CD4-positive, alpha-beta T cell treated with Interleukin-4 for 1 hour (primary cell): Measurements from ENCODE around the gene CFAP58.
A peak's percentile ranks its signal among the peaks of the same experiment; 100 is the strongest.

Experiments
- DNase-seq, 2 donors: peaks; one replicate each; pipeline ENCODE4 v3.0.0-alpha.2; 2020 to 2022

Gene CFAP58

DNA sequence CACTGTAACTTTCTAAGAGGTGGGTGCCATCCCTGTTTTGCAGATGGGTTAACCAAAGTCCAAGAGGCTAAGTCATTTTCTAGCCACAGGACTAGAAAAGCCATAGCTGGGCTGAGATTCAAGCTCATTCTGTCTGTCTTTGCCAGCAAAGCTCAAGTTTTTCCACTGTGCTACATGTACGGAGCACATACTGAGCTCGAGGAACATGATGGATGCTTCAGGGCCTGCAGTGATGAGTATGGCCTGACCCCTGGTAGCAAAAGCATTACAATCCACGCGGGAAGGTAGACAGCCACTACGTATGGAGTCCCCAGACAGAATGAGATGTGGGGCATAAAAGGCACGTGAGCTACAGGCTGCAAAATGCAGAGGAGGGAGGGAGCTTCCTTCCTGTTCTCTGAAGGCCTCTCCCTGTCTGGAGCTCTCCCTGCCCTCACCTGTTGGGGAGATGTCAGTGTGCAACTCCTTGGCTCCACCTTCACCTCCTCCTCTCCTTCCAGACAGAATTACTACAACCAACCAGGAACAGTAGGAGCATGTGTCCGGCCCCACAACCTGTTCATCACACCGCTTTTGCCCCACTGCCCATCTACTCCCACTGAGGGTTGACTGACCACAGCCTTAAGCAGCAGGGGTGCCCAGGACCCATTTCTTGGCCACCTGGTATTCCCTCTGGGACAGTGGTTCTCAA is 31.8 kb upstream of the CFAP58 start:
- DNase-seq = no peak

DNA sequence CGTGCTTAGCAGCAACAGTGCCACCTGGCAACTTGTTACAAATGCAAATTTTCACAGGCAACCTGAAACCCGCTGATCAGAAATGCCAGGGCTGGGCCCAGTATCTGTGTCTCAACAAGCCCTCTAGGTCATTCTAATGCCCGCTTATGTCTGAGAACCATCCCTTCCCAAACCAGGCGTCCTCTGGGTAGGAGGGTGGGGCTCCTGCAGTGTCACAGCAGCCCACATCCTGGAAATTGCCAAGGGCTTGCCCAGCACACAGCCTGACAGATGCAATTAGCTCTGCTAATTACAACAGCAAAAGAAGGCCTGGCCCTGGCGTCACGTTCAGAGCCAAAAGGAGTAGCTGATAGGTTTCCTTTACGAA is 31.2 kb upstream of the CFAP58 start:
- peak; percentile 37 to 50 for DNase-seq

DNA sequence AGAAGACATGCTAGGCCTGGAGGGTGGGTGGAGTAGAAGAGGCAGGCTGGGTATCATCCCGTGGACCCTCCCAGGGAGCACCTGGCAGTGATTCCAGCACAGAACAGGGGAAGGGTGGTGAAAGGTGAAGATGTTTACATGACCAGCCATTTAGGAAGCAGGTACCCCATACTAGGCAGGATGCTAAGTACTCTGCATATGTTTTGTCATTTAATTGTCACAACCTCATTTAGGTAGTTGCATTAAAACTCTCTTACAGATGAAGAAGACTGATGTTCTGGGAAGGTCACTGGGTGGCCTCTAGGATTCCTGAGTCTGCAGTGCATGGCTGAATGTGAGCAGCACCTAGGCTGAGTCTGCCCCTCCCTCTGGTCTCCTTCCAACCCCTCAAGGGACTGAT is 30.5 kb upstream of the CFAP58 start:
- DNase-seq = no peak

DNA sequence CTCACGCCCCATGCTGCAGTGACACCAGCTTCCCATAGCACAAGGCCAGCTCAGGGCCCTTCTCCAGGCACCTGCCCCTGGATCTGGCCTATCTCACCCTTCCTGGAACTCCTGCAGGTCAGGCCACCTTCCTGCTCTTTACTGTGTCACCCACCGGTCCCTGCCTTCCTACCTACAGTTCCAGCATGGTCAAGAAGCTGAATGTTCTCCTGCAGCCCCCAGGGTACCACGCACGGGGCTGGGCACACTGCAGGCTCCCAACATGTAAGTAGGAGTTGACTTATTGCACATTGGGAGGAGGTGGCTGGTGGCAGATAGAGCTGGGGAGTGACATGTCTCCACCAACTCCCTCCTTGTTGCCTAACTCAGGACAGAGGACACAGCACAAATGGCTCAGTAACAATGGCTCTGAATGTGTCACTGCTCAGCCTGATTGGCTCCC is 29.9 kb upstream of the CFAP58 start:
- no peak for DNase-seq

DNA sequence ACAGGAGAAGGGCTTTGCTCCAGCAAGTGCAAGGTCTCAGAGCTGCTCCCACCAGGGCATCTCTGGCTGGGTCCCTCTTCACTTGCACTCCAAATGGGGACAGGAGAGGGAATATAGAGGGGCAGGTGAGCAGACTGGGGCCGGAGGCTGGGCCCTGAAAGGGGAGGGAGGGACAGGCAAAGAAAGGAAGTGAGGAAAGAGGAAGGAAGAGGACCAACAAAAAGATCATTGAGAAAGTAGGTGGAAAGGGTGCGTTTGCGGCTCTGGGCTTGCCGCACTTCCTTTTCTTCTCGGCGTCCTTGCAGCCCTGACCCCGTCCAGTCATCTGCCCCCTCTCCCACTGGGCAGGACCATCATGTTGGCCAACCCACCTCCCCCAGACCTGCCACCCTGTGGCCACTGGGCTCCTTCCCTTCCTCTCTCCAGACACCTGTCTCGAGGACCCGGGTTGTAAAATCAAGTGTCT is 29.4 kb upstream of the CFAP58 start:
- peak in 1 of 2 donors; percentile 67 for DNase-seq

DNA sequence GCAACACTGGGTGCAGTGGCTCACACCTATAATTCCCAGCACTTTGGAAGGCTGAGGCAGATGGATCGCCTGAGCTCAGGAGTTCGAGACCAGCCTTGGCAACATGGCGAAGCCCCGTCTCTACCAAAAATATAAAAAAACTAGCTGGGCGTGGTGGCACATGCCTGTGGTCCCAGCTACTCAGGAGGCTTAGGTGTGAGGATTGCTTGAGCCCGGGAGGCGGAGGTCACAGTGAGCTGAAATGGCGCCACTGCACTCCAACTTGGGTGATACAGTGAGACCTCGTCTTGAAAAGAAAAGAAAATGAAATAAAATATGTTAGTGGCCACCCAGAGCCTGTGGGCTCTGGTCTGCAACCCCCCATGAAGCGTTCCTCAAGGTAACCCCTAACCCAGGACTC is 28.7 kb upstream of the CFAP58 start:
- DNase-seq = no peak

DNA sequence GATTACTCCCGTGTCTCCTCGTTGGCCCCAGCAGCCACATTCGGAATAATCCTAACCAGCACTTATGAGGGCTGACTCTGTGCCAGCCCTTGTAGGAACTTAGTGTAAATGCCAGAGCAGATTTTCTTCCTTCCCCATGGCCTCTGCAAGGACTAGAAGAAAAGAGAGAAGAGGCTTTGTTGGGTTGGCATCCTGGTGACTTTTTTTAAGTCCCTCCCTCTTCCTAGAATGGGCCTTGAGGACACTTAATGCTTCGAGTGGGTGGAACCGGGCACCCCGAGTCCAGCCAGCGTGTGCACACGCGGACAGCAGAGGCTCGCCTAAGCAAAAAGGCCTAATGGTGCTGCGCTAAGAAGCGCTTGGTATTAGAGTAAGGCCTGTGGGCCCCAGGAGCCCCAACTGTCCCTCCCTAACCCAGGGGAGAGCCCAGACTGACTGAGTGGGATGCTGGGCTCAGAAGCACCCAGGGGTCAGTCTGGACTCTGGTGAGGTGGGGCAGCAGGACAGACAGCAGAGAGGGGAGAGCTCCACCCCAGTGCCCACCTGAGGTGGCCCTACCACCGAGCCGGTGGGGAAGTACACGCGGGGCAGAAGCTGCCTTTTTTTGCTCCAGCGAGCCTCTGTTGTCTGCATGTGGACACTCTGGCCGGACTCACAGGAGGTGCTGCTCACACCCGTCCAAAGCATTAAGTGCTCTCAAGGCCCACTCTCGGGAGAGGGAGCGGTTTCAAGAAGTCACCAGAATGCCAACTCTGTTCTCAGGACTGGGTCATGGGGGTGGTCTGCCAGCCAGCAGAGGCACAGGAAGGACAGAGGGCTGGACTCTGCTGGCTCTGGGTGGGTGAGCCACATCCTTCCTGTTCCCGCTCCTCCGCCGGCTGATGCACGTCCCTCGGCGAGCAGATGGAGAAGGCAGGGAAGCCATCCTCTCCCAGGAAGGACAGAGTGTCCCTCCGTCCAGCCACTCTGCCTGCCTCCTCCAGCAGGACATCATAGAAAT is 27.9 kb upstream of the CFAP58 start:
- DNase-seq = no peak

DNA sequence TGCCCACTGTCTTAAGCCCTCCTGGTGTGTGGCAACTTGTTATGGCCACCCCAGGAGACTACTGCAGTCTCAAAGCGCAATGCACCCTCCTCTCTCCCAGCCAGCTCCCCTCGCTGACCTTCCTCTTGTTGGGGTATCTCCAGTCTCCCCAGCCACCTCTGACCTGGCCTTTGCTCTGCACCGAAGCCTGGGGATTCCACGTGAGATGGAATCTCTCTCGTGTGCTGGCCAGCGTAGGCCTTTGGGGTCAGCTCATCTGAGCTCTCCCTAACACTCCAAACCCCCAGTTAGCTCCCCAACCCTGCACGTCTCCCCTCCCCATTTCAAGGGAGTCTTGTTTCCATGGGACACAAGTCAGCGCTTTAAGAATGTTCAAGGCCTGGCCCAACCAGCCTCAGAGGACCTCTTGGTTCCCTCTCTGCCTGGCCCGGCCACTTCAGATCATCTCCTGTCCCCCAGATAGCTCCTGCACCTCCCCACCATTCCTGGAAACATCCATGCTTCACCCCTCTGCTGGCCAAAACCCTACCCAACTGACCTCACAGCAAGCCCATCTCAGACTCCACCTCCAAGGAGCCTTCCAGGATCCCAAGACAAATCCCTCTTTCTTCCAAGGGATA is 26.5 kb upstream of the CFAP58 start:
- DNase-seq = no peak

DNA sequence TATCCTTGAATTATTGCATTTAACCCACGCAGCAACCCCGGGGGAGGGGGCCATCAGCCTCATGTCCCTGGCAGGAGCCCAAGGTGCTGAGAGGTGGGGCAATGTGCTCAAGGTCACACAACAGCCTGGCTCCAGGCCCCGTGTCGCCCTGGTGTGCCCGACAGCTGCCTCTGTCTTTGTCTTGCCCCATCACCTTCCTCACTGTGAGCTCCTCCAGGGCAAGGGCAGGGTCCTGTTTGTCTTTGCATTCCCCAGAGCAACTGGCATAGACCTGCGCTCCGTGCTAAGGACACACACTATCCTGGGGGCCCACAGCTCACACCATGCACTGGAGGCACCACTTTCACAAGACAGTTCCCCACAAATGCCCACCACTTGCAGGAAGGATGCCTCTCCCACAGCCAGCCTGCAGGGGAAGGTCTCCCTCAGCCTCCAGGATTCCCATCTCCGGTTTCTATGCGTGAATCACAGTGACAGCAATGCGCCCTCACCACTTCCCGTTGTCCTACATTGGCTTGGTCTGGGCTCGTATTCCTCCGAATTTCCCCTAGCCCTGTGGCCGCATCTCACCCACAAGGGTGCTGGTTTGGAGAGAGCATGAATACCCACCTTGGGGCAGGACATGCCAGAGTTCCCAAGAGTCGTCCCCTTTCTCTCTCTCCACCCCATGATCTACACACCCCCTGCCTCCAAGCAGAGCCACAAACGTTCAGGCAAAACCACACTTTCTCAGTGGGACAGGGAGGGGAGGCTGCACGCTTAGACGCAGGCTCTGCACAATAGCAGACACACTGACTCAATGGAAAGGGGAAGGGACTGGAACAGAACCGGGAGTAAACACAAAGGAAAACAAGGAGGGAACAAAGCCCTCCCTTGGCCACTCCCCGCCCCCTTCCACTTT is 25.6 kb upstream of the CFAP58 start:
- DNase-seq = peak in 1 of 2 donors; percentile 38

DNA sequence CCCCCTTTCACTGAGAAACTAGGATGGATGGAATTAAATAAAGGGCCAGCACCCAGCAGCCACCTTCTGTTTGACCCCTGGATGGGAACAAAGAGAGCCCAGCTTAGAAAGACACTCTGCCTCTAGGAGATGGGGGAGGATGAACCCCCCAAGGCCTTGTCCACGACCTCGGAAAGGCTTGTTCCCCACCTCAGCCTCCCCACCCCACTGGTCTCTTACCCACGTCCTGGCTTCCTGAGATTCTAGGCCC is 25.1 kb upstream of the CFAP58 start:
- no peak for DNase-seq

DNA sequence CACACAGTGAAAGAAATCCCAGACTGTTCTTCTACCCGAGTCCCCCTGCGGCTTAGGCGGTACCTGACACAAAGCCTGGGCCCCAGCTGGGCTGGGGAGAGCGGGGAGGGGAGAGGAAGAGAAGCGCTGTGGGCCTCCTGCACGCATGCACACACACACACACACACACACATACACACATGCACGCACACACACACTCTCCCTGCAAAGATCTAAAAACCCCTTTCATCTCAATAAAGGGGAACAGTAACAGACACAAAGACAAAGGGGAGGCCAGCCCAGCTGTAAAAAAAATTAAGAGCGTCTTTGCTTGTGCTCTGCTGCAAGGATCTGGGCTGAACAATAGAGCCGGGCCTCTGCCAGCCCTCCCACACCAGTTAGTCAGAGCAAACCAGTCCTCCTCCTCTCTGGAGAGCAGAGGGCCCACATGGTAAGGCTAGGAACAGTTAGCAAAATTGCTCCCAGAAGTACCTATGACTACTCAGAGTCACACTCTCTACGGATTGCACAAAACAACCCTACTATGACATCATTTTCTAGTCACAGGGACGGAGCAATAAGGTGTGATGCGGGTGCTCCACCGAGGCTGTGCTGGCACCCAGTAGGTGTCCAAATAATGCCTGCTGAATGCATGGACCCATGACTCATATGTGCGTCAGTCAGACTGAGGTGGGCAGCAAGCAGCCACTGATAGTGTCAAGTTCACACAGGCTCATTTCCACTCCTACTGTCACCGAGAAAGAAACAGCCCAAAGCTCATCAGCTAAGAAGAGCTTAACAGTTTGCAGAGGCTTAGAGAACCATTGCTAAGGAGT is 24.5 kb upstream of the CFAP58 start:
- DNase-seq = peak; percentile 78 to 85

DNA sequence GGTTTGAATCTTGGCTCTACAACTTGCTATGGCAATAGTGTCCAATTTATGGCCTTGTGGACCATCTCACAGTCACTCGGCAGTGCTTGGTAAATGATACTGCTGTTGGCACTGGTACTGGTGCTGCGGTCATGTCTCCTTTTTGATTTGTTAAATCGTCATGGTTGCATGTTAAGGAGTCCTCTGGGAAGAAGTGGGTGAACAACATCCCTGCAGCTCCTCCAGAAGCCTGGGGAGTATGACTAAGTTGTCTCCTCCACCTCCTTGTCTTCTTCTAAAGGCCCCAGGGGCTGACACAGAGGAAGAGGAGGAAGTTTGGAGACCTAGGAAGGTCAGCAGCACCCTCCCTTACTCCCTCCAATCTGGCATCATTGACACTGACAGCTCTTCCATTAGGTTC is 23.9 kb upstream of the CFAP58 start:
- peak in 1 of 2 donors; percentile 11 for DNase-seq

DNA sequence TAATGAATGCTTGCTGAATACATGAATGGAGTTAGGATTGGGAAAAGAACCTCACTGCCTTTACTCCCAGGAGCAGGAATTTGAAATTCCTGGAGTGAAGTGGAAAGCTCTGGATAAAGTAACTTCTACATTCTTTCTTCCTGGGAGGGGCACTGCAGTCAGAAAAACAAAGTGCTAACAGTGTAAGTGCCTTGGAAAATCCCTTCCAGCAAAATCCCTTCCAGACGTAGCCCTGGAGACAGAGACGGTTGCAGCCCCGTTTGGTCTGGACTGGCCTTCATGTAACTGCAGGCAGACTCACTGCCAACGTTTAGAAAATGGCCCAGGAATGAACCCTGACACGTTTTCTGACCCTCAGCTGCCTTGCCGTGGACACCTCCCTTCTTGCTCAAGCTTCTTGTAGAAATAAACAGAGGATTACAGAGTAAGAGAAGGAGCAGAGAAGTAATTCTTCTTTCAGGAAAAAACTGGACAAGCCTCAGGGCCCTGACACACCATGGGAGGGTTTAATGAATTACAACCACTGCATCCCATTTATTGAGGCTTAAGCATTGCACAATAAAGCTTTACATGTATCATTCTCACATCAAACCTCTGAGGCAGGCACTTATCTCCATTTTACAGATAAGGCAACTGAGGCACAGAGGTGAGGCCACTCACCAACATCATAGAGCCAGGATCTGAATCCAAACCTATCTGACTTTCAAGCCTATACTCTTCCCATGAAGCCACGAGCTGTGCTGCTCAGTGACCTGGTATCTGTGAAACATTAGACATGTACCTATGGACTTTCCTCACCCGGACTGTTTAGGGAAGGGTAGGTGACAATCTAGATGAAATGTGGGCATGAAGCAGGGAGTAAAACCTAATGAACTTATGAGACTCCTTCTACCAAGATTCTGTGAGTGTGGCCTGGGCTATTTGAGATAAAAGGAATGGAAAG is 23.2 kb upstream of the CFAP58 start:
- peak in 1 of 2 donors; percentile 1 for DNase-seq

DNA sequence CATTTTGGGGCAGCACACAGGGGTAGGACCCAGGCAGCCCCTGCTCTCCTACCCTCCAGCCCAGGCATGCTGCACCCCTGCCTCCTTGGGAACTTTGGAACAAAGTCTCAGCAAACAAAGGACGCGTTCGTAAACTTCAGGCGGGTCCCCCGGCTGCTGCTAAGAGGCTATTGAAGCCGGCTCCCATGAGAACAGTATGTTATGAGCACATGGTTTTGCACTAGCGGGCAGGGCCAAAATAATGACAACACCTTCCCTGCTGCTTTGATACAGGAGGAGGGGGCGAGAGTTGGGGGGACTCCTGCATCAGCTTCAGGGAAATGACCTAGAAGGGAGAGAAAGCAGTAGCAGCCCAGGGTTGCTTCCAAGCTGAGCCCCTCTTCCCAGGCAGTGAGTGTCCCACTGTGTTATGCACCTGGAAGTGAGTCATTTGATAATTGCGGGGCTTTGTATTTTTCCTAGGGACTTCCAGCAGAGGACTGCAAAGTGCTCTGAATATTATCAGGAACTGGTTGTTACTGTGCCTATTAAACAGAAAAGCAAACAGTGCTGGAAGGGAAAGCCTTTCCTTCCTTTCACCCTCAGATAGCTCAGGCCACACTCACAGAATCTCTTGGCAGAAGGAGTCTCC is 22.3 kb upstream of the CFAP58 start:
- peak in 1 of 2 donors; percentile 10 for DNase-seq

DNA sequence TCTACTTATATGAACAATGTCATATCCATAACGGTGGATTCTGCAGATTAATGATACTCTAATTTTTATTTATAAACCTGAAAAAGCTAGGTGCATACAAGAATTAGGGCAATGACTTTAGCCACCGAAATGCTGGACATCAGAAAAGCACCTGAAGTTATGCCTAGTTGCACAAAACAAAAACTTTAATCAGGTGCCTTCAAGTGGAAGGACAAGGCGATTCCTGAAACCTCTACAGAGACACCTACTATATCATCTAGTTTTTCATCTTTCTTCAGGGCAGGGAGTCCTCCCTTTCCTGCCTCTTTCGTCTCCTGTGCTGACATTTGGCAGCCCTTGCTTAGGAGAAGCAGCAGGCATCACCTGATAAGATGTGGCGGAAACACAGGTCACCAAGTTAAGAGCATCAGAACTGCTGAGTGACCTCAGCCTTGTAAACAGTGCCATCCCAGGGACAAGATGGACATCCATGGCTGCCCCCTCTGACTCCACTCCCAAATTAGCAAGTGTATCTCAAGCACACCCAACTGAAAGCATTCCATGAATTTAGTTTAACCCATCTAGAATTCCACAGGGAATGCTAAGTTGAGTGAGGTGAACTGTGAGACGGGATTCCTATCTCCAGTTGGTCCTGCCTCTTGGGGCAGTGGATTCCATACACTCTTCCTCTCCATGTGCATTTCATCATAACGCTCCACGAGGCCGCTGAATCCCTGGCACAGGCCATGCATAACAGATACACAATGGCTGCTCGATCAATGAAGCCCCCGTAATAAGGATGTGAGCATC is 21.2 kb upstream of the CFAP58 start:
- no peak for DNase-seq

DNA sequence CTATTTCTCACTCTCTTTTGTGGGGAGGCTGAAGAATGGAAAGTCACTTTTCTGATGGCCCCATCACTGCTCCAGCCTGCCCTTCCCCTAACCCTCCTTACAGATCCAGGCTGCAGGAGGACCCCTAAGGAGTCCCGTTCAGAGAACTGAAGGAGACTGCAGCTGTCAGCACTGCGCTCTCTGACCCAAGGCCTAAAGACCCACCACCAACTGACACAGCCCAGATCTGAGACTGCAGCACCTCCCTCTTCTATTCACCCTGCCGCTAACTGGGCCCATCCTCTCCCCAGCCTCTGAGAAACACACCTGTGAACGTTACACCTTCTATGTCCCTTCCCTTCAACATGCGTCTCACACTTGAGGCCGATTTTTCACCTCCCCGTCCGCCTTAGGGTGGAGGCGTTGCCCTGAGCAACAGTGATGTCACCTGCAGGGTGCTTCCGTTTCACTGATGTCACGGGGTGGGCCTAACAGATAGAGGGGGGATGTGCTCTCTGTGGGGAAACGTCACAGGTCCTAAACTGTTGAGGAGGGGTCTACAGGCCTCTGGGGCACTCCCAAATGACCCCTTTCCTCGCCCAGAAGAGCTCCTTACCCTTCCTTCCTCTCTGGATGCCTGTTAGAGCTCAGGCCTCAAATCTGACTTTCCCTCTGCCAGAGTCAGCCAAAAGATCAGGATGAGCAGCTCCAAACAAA is 20.5 kb upstream of the CFAP58 start:
- peak; percentile 76 to 87 for DNase-seq

DNA sequence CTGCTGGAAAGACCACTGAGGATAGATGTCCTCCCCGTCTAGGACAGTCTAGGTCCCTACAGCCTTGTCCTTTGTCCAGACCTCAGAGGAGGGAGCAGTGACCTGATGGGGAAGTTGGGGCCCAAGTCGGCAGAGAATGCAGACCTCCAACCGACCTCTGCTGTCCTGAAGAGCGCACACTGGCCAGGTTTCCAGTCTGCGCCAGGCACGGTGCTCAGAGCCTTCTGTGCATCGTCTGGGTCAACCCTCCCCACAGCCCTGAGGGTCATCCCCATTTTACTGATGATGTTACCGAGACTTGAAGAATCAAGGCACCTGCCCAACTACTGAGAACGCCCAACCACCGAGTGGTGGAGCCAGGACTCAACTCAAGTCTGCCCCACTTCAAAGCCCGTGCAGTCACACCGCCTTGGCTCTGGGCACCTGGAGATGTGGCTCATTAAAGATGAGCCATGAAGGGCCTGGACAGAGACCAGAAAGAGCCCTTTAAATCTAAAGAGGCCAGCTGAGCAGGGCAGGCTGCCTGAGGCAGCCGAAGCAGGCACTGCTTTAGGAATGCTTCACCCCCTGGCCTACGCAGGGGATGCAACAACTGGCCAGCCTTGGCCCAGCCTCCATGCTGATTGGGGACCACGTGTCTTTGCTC is 19.8 kb upstream of the CFAP58 start:
- DNase-seq = no peak

DNA sequence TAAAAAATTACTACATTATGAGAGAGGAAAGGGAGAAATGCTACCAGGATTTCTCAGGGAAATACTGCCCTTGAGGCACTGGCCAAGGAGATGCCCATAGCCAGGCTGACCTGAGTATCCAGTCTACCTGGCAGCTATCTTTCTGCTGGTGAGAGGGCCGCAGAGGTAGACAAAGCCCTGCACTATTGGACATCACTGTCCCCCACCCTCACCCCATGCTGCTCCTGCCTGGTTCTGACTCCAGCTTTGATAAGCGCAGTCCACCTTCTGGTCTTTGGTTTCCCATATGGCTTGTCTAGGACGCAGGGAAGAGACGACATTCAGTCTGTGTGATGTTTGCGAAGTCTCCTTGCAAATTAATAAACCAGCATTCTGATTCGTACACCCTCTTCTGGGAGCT is 19.1 kb upstream of the CFAP58 start:
- DNase-seq = no peak
